NCI-H2029 treated with DMSO at 0.1 percent for 48 hours (cell line): Measurements from ENCODE around the gene IL19.

Source experiments
- DNase-seq: peaks from one replicate; lab custom pipeline; 2025; lab: John Stamatoyannopoulos, UW

Gene IL19, protein sequence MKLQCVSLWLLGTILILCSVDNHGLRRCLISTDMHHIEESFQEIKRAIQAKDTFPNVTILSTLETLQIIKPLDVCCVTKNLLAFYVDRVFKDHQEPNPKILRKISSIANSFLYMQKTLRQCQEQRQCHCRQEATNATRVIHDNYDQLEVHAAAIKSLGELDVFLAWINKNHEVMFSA

DNA sequence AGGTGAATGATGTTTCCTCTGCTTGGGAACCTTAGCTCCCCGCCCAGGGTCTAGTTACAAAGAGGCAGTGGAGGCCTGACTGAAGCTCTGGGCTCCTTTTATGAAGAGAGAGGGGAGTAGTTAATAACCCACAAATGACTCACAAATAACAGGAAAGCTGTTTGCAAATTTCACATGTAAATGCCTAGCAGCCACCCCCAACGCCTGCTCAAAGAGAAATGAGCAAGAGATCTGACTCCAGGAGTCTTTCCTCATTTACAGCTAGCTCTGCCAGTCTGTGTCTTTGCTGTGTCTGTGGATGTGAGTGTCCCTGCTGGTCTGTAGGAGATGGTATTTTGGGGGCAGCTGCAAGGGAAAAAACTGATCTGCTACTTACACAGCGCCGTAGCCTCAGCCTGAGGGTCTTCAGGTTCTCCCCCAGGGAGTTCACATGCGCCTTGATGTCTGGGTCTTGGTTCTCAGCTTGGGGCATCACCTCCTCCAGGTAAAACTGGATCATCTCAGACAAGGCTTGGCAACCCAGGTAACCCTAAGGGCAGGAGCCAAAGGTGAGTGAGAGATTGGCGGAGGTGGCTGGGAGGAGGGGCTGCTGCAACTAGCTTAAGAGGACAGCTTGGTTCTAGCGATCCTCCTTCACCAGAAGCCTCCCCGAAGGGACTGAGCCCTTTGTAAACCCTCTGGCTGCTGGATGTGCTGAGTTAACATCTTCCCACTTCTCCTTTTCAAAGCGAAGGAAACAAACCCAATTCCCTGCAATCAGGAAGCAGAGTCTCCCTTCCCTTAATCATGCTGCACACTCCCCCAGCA is at the start of gene IL19:
TSS of gene IL19 (plus strand) at position 243 of the 807 bp plus-strand sequence. CDS start 65,890 bp downstream, outside the sequence.
- no peak for DNase-seq

- no peak for DNase-seq
Observed at GRCh38 chr1:206721454-206721853, 49.1 kb upstream of the IL19 start.

- DNase-seq: no peak
Observed at GRCh38 chr1:206722751-206723461, 47.7 kb upstream of the IL19 start.

- DNase-seq: no peak
Observed at GRCh38 chr1:206723462-206723804, 47.1 kb upstream of the IL19 start.

DNA sequence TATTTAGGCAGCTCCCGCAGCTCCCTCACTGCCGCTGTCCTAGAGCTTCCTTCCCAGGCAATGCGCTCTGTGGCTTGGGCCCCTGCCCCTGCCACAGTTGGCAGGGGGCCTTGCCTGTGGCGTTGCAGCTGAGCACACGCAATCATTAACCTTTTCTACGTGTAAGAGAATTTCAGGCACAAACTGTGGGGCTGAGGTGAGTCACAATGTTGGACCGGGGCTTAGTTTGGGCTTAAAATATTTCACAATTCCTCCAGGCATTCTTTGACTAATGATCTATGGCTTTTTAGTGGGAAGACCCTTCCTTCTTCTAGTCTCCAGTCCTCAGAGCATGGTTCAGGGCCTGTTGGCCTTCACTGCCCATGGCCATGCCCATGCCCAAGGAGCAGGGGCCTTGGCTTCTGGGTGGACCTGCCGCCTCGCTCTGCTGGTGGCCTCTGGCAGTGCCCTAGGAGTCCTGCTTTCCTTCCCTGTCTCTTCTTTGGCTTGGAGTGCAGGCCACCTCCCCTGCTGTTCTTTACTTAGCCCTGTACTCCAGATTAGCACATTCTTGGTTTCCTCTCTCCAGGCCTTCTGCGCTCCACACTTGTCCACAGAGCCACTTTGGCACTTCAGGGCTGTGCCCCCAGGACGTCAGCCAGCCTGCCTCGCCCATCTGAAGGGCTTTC is 46.6 kb upstream of the IL19 start:
- no peak for DNase-seq

GRCh38 chr1:206725109-206725963 is 45.2 kb upstream of the IL19 start:
- no peak for DNase-seq

- no peak for DNase-seq
Observed at GRCh38 chr1:206727981-206728696, 42.4 kb upstream of the IL19 start.

GRCh38 chr1:206728697-206728987 is 41.9 kb upstream of the IL19 start:
- DNase-seq: no peak

DNA sequence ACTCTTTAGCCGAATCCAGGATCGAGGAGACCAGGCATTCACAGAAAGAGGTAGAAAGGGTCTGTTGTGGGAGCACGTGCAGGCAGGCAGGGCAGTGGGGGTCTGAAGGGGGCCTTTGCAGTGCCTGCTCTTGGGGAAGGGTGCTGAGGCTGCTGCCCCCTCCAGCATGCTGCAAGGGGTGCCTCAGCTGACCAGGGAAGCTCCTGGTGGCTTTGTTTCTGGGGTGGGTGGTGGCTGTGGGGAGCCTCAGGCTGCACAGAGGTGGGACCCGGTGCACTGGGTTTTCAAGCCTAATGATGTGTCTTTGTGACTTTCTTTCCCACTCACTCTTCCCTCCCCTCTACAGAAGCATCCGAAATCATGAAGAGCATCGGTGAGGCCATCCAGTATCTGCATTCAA is 41.5 kb upstream of the IL19 start:
- no peak for DNase-seq

- no peak for DNase-seq
Observed at GRCh38 chr1:206729507-206729906, 41.1 kb upstream of the IL19 start.

DNA sequence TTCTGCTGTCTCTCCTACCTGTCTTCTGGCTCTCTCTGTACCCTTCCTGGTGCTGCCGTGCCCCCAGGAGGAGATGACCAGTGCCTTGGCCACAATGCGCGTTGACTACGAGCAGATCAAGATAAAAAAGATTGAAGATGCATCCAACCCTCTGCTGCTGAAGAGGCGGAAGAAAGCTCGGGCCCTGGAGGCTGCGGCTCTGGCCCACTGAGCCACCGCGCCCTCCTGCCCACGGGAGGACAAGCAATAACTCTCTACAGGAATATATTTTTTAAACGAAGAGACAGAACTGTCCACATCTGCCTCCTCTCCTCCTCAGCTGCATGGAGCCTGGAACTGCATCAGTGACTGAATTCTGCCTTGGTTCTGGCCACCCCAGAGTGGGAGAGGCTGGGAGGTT is 38.1 kb upstream of the IL19 start:
- DNase-seq: no peak

- DNase-seq: no peak
Observed at GRCh38 chr1:206732992-206733391, 37.6 kb upstream of the IL19 start.

DNA sequence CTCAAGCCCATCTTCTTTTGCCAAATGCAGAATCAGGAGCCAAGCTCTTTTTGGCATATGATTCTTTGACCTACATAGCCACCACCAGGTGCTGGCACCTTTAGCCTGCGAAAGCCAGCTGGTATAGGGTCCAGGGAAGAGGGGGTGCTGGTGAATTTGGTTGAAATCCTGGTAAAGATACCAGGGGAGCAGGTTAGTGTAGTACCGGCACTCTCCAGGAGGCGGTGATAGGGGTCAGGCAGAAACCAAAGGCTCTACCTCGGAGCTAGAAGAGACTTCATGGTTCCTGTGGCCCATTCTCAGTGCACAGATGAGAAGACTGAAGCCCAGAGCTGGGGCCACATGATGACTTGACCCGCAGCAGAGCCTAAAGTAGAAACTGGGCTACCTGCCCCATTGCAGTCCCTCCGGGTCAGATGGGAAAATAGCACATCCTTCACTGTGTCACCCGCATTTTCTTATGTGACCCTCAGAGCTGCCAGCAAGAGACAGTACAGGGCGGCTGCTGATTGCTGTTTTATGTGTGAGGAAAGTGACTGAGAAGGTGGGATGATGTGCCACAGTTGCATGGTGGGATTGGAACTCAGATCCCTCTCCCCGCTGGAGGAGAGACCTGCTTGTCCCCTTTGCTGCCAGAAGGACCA is 36.0 kb upstream of the IL19 start:
- DNase-seq: no peak

- DNase-seq: no peak
Observed at GRCh38 chr1:206735553-206736031, 35.0 kb upstream of the IL19 start.

DNA sequence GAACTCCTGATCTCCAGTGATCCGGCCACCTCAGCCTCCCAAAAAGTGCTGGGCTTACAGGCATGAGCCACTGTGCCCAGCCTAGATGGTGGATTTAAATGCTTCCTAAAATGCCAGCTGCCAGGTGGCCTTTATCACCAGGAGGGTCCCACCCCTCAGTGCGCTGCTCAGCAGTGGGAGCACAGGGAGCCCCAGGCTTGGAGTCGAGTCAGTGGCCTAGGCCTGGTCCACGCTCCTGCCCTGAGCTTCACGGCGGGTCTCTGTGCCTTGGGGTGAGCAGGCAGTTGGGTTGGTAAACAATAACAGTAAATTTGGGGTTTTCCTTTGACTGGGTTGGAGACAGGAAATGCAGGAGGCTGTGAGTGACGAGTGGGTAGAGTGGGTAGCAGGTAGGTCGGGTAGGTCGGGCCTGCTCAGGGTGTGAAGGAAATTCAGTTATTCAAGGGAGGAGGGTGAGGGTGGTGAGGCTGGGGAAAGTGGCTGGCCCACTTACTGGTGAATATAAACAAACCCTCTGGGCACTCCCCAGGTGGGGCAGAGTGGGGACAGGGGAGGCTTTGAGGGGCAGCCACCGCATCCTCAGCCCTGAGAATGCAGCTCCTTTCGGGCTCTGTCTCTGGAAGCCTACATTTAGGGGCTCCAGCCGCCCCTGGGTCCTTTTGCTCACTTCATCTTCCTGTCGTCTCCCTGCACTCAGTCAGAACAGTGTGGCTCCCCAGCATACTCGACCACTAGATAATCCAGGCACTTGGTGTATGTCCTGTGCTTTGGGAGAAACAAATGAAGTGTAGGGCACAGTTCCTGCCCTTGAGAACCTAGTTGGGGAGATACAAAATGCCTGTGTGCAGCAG is 33.5 kb upstream of the IL19 start:
- DNase-seq: no peak

- no peak for DNase-seq
Observed at GRCh38 chr1:206737729-206738201, 32.8 kb upstream of the IL19 start.

DNA sequence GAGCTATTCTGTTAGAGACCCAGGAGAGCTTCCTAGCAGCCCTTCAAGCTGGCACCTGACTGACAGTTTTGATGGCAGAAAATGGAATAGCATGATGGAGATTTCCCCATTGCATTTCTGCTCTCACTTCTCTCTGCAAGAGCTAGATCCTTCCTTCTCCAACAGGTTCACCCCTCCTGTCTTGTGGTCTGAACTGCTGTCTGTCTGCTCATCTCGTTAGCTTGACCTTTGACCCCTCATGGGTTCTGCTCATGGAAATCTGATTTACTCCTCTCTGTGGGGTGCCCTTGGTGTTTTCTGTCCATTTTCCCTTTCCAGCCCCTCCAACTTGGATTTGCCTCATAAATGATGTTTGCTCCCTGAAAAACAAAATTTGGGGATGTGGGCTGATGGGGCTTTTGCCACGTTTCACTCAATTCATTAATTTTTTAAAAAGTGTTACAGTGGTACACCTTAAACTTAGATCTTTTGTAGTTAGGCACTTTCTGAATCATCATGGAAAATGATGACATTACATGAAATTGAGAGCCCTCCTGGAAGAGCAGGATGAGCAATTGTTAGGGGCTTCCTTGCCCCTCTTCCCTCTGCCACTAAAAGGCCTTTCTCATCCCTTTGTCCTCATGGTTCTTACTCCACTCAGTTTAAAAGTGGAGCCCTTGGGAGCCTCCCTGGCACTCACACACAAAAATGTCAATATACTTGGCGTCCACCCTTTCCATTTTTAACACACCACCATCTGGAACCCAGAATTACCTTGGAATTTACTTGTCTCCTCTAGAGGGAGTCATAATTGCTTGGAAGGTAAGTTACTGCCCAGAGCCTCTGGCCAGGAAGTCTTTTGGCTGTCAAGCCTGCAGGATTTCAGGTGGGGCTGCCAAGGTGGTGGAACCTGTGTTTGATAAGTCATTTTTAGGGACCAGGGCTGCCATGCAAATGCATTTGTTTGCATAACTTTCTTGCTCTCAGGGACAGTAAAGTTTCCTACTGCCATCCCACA is 31.9 kb upstream of the IL19 start:
- no peak for DNase-seq

GRCh38 chr1:206739411-206740076 is 31.0 kb upstream of the IL19 start:
- DNase-seq: no peak
